ENCODE measurements around the gene MED28. TPM values are rescaled to one million over a fixed set of nuclear protein-coding genes. Genes with fewer than 3 reads are reported as not detected.
"Not testable (repeated sequence)": the region's sequence is repeated elsewhere in the genome, so short reads cannot be mapped to it uniquely, and the experiment has no call there.

The MED28 gene
- total RNA-seq, 1 donor from 2014 or later, result 98.0 TPM

DNA sequence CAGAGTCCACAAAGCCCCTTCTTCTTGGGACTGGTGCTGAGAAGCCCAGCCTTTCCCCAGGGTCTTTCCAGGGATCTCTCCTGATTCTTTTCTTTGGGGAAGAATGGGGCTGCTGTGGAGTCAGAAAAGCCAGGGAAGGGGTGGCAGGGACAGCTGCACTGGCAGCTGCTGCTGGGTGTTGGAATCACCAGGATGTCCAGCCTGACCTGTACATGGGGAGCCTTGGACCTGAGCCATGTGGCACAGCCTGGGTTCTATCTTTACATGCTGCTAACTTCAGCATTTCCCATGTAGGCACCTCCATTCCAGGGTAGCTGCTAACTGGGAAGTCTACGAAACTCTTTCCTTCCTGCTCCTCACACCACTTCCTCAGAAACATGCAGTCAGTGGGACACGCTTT, 36.0 kb downstream of the MED28 start:
- DNase-seq (ENCODE audit: low spot score), result no peak
- no peaks in the 10 kb centered on the region for H3K9me3 Mint-ChIP-seq (ENCODE audit: unreplicated experiment)
- peaks cover 4% of the 10 kb centered on the region for H3K4me1 Mint-ChIP-seq (ENCODE audit: unreplicated experiment)
- TF ChIP-seq, protein P1, sequence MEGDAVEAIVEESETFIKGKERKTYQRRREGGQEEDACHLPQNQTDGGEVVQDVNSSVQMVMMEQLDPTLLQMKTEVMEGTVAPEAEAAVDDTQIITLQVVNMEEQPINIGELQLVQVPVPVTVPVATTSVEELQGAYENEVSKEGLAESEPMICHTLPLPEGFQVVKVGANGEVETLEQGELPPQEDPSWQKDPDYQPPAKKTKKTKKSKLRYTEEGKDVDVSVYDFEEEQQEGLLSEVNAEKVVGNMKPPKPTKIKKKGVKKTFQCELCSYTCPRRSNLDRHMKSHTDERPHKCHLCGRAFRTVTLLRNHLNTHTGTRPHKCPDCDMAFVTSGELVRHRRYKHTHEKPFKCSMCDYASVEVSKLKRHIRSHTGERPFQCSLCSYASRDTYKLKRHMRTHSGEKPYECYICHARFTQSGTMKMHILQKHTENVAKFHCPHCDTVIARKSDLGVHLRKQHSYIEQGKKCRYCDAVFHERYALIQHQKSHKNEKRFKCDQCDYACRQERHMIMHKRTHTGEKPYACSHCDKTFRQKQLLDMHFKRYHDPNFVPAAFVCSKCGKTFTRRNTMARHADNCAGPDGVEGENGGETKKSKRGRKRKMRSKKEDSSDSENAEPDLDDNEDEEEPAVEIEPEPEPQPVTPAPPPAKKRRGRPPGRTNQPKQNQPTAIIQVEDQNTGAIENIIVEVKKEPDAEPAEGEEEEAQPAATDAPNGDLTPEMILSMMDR (IDR thresholded peaks at IDR 0.05; ENCODE audit: unreplicated experiment), result no peak
- no peak overlapping the region for H3K4me3 Mint-ChIP-seq (ENCODE audit: unreplicated experiment)
- no peak overlapping the region for H3K27ac Mint-ChIP-seq (ENCODE audit: unreplicated experiment)
- peaks cover 8% of the 10 kb centered on the region for H3K27me3 Mint-ChIP-seq (ENCODE audit: unreplicated experiment)
- peaks cover 4% of the 10 kb centered on the region for H3K36me3 Mint-ChIP-seq (ENCODE audit: low read depth, unreplicated experiment)

DNA sequence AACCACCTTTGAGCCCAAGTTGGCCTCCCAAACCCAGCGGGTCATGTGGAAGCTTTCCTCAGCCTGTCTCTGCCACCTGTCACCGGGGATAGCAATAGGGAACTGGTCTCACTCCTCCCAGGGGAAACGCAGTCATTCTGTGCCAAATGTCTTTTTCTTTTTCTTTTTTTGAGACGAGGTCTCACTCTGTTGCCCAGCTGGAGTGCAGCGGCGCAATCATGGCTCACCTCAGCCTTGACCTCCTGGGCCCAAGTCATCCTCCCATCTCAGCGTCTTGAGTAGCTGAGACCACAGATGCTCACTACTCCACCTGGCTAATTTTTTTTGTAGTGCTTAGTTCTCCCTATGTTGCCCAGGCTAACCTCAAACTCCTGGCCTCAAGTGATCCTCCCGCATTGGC, 40.3 kb downstream of the MED28 start:
- no peaks in the 10 kb centered on the region for H3K9me3 Mint-ChIP-seq (ENCODE audit: unreplicated experiment)
- TF ChIP-seq, protein P1 (IDR thresholded peaks at IDR 0.05; ENCODE audit: unreplicated experiment), result no peak
- no peak for DNase-seq (ENCODE audit: low spot score)
- H3K36me3 Mint-ChIP-seq (ENCODE audit: low read depth, unreplicated experiment), result peaks cover 4% of the 10 kb centered on the region
- no peak overlapping the region for H3K4me3 Mint-ChIP-seq (ENCODE audit: unreplicated experiment)
- peaks cover 4% of the 10 kb centered on the region for H3K4me1 Mint-ChIP-seq (ENCODE audit: unreplicated experiment)
- no peak overlapping the region for H3K27ac Mint-ChIP-seq (ENCODE audit: unreplicated experiment)
- H3K27me3 Mint-ChIP-seq (ENCODE audit: unreplicated experiment), result peaks cover 10% of the 10 kb centered on the region

DNA sequence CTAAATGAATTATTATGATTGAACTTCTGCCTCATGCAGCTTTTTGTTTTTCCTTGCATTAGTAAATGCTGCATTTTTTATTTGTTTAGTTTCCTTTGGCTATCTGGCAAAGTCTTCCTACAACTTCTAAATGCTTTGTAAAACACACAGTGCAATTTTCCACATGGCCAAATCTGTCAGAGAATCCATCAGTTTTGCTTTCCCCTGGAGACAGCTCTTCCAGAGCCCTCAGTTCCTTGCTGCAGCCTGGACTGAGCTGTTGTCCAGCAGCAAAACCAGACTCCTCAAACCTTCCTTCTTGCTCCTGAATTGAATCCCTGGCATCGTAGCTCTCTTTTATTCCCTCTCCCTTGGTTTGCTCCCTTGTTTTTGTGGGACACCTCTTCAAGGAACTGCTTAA, 42.6 kb downstream of the MED28 start:
- no peak overlapping the region for H3K27ac Mint-ChIP-seq (ENCODE audit: unreplicated experiment)
- H3K9me3 Mint-ChIP-seq (ENCODE audit: unreplicated experiment), result no peaks in the 10 kb centered on the region
- H3K27me3 Mint-ChIP-seq (ENCODE audit: unreplicated experiment), result peaks cover 8% of the 10 kb centered on the region
- H3K4me3 Mint-ChIP-seq (ENCODE audit: unreplicated experiment), result no peak overlapping the region
- TF ChIP-seq, protein P1 (IDR thresholded peaks at IDR 0.05; ENCODE audit: unreplicated experiment), result no peak
- no peaks in the 10 kb centered on the region for H3K36me3 Mint-ChIP-seq (ENCODE audit: low read depth, unreplicated experiment)
- DNase-seq (ENCODE audit: low spot score), result no peak
- no peaks in the 10 kb centered on the region for H3K4me1 Mint-ChIP-seq (ENCODE audit: unreplicated experiment)

DNA sequence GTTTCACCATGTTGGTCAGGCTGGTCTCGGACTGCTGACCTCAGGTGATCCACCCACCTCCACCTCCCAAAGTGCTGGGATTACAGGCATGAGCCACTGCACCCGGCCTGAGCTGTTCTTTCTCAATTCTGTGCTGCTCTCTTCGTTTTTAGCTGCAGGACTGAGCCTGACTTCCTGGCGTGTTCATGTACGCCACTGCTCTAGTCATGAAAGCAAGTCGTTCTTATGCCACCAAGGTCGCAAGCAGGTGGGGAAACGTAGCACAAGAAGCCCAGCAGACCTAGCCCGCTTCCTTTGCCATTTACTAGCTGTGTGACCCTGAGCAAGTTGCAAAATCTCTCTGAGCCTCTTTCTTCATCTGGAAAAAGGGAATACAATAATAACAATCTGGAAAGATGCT, 43.4 kb downstream of the MED28 start:
- Mint-ChIP-seq H3K36me3 (ENCODE audit: low read depth, unreplicated experiment) (no peaks in the 10 kb centered on the region), H3K4me3 (ENCODE audit: unreplicated experiment) (no peak overlapping the region), H3K9me3 (ENCODE audit: unreplicated experiment) (no peaks in the 10 kb centered on the region), H3K4me1 (ENCODE audit: unreplicated experiment) (no peaks in the 10 kb centered on the region), H3K27me3 (ENCODE audit: unreplicated experiment) (peaks cover 8% of the 10 kb centered on the region), H3K27ac (ENCODE audit: unreplicated experiment) (no peak overlapping the region)
- TF ChIP-seq, protein P1 (IDR thresholded peaks at IDR 0.05; ENCODE audit: unreplicated experiment), result no peak
- no peak for DNase-seq (ENCODE audit: low spot score)

DNA sequence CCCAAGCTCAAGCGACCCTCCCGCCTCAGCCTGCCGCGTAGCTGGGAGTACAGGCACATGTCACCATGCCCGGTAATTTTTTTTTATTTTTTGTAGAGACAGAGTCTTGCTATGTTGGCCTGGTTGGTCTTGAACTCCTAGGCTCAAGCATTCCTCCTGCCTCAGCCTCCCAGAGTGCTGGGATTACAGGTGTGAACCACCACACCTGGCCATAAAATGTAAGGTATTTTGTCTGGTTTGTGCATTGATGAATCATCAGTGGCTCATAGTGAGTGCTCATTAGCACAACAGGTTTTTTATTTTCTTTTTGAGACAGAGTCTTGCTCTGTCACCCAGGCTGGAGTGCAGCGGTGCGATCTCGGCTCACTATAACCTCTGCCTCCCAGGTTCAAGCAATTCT, 44.8 kb downstream of the MED28 start:
- H3K27me3 Mint-ChIP-seq (ENCODE audit: unreplicated experiment); H3K4me3 Mint-ChIP-seq (ENCODE audit: unreplicated experiment); DNase-seq (ENCODE audit: low spot score); H3K4me1 Mint-ChIP-seq (ENCODE audit: unreplicated experiment); H3K9me3 Mint-ChIP-seq (ENCODE audit: unreplicated experiment); H3K27ac Mint-ChIP-seq (ENCODE audit: unreplicated experiment); H3K36me3 Mint-ChIP-seq (ENCODE audit: low read depth, unreplicated experiment): not testable (repeated sequence)

DNA sequence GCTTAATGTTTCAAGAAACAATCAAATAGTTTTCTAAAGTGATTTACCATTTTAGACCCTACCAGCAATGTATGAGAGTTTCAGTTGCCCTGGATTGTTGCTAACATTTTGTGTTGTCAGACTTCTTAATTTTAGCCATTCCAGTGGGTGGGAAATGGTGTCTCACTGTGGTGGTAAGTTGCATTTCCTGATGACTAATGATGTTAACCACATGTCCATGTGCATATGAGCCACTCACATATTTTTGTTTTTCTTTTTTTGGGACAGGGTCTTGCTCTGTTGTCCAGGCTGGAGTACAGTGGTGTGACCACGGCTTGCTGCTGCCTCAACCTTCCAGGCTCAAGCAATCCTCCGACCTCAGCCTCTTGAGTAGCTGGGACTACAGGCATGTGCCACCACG, 48.3 kb downstream of the MED28 start:
- Mint-ChIP-seq H3K27ac (ENCODE audit: unreplicated experiment) (no peak overlapping the region), H3K4me1 (ENCODE audit: unreplicated experiment) (no peaks in the 10 kb centered on the region), H3K27me3 (ENCODE audit: unreplicated experiment) (peaks cover 4% of the 10 kb centered on the region), H3K9me3 (ENCODE audit: unreplicated experiment) (no peaks in the 10 kb centered on the region), H3K4me3 (ENCODE audit: unreplicated experiment) (no peak overlapping the region), H3K36me3 (ENCODE audit: low read depth, unreplicated experiment) (no peaks in the 10 kb centered on the region)
- DNase-seq (ENCODE audit: low spot score), result no peak
- TF ChIP-seq, protein P1 (IDR thresholded peaks at IDR 0.05; ENCODE audit: unreplicated experiment), result no peak
